Measurements from ENCODE around the gene LYST. TPM values are rescaled to one million over a fixed set of nuclear protein-coding genes. Genes with fewer than 3 reads are reported as not detected.
"Not testable (repeated sequence)": the region's sequence is repeated elsewhere in the genome, so short reads cannot be mapped to it uniquely, and the experiment has no call there.

The LYST gene
- total RNA-seq, 1 donor from 2014 or later = 78.4 TPM

- no peak for TF ChIP-seq CTCF (IDR thresholded peaks at IDR 0.05)
- no peaks in the 10 kb centered on the region for H3K27me3 ChIP-seq
- H3K36me3 ChIP-seq = peaks cover 88% of the 10 kb centered on the region
- DNase-seq = no peak
- H3K4me1 ChIP-seq = no peaks in the 10 kb centered on the region
- intact Hi-C loops (cut with DNase I) = no loop called here
- no peak for ATAC-seq
- no peaks in the 10 kb centered on the region for H3K9me3 ChIP-seq
- no peak overlapping the region for H3K4me3 ChIP-seq
- no peak overlapping the region for H3K27ac ChIP-seq
Observed at GRCh38 chr1:235759336-235759735, 107.4 kb downstream of the LYST start.

- no peak for ATAC-seq
- H3K27ac ChIP-seq = no peak overlapping the region
- peaks cover 88% of the 10 kb centered on the region for H3K36me3 ChIP-seq
- no peaks in the 10 kb centered on the region for H3K9me3 ChIP-seq
- no peak for DNase-seq
- TF ChIP-seq CTCF (IDR thresholded peaks at IDR 0.05) = no peak
- intact Hi-C loops (cut with DNase I) = no loop called here
- no peak overlapping the region for H3K4me3 ChIP-seq
- no peaks in the 10 kb centered on the region for H3K27me3 ChIP-seq
- no peaks in the 10 kb centered on the region for H3K4me1 ChIP-seq
Observed at GRCh38 chr1:235758931-235759330, 107.8 kb downstream of the LYST start.

- Histone ChIP-seq H3K9me3 (no peaks in the 10 kb centered on the region), H3K36me3 (peaks cover 88% of the 10 kb centered on the region), H3K27ac (no peak overlapping the region), H3K27me3 (no peaks in the 10 kb centered on the region), H3K4me3 (no peak overlapping the region), H3K4me1 (no peaks in the 10 kb centered on the region)
- no peak for DNase-seq
- intact Hi-C loops (cut with DNase I) = no loop called here
- no peak for ATAC-seq
- TF ChIP-seq CTCF (IDR thresholded peaks at IDR 0.05) = no peak
Observed at GRCh38 chr1:235757587-235758096, 109.1 kb downstream of the LYST start.

GRCh38 chr1:235754186-235754585, 112.5 kb downstream of the LYST start:
- H3K27me3 ChIP-seq; DNase-seq; ATAC-seq; H3K4me3 ChIP-seq; intact Hi-C loops (cut with DNase I); H3K4me1 ChIP-seq; H3K9me3 ChIP-seq; H3K27ac ChIP-seq: not testable (repeated sequence)
- H3K36me3 ChIP-seq = peaks cover 88% of the 10 kb centered on the region

GRCh38 chr1:235749755-235750300, 116.9 kb downstream of the LYST start:
- Histone ChIP-seq H3K4me1 (no peaks in the 10 kb centered on the region), H3K27me3 (no peaks in the 10 kb centered on the region), H3K36me3 (peaks cover 85% of the 10 kb centered on the region), H3K4me3 (no peak overlapping the region), H3K9me3 (no peaks in the 10 kb centered on the region), H3K27ac (no peak overlapping the region)
- no peak for TF ChIP-seq CTCF (IDR thresholded peaks at IDR 0.05)
- intact Hi-C loops (cut with DNase I) = no loop called here
- ATAC-seq (no peak), DNase-seq (no peak)

- no peak overlapping the region for H3K27ac ChIP-seq
- no peak overlapping the region for H3K4me3 ChIP-seq
- H3K9me3 ChIP-seq = no peaks in the 10 kb centered on the region
- H3K4me1 ChIP-seq = no peaks in the 10 kb centered on the region
- no peak for DNase-seq
- no peaks in the 10 kb centered on the region for H3K27me3 ChIP-seq
- no peak for TF ChIP-seq CTCF (IDR thresholded peaks at IDR 0.05)
- intact Hi-C loops (cut with DNase I) = no loop called here
- peaks cover 87% of the 10 kb centered on the region for H3K36me3 ChIP-seq
- ATAC-seq = no peak
Observed at GRCh38 chr1:235748747-235749146, 118.0 kb downstream of the LYST start.

All from upper lobe of right lung (tissue), 1 donor.